ENCODE results near the gene GUCY1B1. TPM values are rescaled to one million over a fixed set of nuclear protein-coding genes. Genes with fewer than 3 reads are reported as not detected.

GUCY1B1 gene
- total RNA-seq, 1 donor from 2014 or later, result 18.1 TPM

DNA sequence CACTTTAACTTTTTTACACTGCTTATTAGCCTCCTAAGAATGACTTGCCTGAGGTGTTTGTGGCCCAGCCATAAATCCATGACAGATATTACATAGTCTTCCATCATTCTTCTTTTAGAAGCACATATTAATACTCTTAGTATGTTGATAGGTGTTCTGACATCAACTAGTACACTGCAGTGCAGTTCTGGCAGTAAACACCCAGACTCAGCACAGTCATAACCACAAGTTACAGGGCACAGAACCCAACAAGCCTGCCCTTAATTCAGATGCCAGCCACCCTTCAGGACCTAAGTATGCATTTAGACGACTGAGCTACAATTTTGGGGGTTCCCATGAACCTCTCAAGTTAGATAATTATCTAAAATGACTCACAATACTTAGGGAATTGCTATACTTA, 36.5 kb upstream of the GUCY1B1 start:
- DNase-seq, result no peak
- Histone ChIP-seq H3K36me3 (peaks cover 15% of the 10 kb centered on the region), H3K4me3 (no peak overlapping the region), H3K9me3 (no peaks in the 10 kb centered on the region), H3K27ac (no peak overlapping the region), H3K27me3 (ENCODE audit: low read depth) (no peaks in the 10 kb centered on the region), H3K4me1 (no peaks in the 10 kb centered on the region)
- no peak for ATAC-seq
- TF ChIP-seq, protein P1, sequence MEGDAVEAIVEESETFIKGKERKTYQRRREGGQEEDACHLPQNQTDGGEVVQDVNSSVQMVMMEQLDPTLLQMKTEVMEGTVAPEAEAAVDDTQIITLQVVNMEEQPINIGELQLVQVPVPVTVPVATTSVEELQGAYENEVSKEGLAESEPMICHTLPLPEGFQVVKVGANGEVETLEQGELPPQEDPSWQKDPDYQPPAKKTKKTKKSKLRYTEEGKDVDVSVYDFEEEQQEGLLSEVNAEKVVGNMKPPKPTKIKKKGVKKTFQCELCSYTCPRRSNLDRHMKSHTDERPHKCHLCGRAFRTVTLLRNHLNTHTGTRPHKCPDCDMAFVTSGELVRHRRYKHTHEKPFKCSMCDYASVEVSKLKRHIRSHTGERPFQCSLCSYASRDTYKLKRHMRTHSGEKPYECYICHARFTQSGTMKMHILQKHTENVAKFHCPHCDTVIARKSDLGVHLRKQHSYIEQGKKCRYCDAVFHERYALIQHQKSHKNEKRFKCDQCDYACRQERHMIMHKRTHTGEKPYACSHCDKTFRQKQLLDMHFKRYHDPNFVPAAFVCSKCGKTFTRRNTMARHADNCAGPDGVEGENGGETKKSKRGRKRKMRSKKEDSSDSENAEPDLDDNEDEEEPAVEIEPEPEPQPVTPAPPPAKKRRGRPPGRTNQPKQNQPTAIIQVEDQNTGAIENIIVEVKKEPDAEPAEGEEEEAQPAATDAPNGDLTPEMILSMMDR (IDR thresholded peaks at IDR 0.05), result no peak
- intact Hi-C loops (cut with DNase I), result no loop called here

DNA sequence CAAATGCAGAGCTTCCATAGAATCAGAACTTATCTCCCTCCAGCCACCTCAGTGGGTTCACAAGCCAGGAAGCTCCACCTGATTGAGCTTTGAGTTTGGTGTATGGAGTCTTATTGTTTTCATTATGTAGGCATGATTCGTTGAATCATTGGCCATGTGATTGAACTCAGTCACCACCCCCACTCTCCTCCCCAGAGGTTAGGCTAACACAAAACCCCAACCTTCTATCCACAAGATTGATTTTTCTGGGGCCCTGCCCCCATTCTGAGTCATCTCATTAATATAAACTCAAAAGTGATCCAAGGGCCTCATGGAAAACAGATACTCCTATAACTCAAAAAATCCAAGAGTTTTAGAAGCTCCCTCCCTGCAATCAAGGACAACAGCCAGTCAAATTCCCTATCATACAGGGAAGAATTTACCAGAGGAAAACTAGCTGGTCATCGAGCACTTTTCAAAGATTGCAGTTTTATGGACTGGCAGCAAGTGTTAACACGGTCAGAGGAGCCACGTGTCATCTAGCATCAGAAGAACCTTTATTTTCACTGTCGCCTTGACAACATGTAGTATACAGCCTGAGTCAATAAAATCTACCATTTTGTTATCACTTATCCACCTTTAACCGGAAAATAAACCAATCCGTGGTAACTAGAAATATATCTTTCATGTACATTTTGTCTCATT, 35.9 kb upstream of the GUCY1B1 start:
- DNase-seq (no peak), ATAC-seq (no peak)
- Histone ChIP-seq H3K36me3 (peaks cover 15% of the 10 kb centered on the region), H3K4me3 (no peak overlapping the region), H3K27me3 (ENCODE audit: low read depth) (no peaks in the 10 kb centered on the region), H3K9me3 (no peaks in the 10 kb centered on the region), H3K27ac (no peak overlapping the region), H3K4me1 (no peaks in the 10 kb centered on the region)
- TF ChIP-seq, protein P1 (IDR thresholded peaks at IDR 0.05), result no peak
- intact Hi-C loops (cut with DNase I), result no loop called here

GRCh38 chr4:155724731-155725130, 34.1 kb upstream of the GUCY1B1 start:
- ATAC-seq, result no peak
- no peaks in the 10 kb centered on the region for H3K27me3 ChIP-seq (ENCODE audit: low read depth)
- DNase-seq, result no peak
- H3K4me1 ChIP-seq, result no peaks in the 10 kb centered on the region
- TF ChIP-seq, protein P1 (IDR thresholded peaks at IDR 0.05), result no peak
- no peaks in the 10 kb centered on the region for H3K9me3 ChIP-seq
- no peak overlapping the region for H3K27ac ChIP-seq
- H3K4me3 ChIP-seq, result no peak overlapping the region
- H3K36me3 ChIP-seq, result peaks cover 15% of the 10 kb centered on the region
- intact Hi-C loops (cut with DNase I), result no loop called here

DNA sequence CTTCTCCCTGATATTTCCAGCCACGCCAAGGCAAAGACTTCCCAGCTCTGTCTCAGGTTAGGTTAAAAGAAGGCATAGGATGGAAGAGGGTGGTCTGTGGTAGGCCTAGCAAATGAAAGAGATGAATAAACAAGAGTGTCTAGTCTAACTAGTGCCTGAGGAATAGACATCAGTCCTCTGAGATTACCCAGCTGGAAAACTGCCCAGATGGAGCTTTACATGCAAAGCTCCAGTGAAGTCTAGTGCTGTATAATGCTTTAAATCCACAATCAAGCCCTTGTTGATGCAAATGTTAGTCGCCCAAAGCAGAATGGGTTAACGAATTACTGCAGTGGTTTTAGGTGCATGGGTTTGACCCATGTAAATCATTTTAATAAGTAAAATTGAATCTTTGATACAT, 24.8 kb upstream of the GUCY1B1 start:
- H3K9me3 ChIP-seq, result no peaks in the 10 kb centered on the region
- H3K27me3 ChIP-seq (ENCODE audit: low read depth), result no peaks in the 10 kb centered on the region
- no peaks in the 10 kb centered on the region for H3K4me1 ChIP-seq
- intact Hi-C loops (cut with DNase I), result no loop called here
- TF ChIP-seq, protein P1 (IDR thresholded peaks at IDR 0.05), result no peak
- DNase-seq (no peak), ATAC-seq (no peak)
- H3K4me3 ChIP-seq, result no peak overlapping the region
- peaks cover 8% of the 10 kb centered on the region for H3K36me3 ChIP-seq
- no peak overlapping the region for H3K27ac ChIP-seq

GRCh38 chr4:155734951-155735350, 23.9 kb upstream of the GUCY1B1 start:
- ATAC-seq (no peak), DNase-seq (no peak)
- Histone ChIP-seq H3K27ac (no peak overlapping the region), H3K4me1 (no peaks in the 10 kb centered on the region), H3K36me3 (peaks cover 6% of the 10 kb centered on the region), H3K4me3 (no peak overlapping the region), H3K9me3 (no peaks in the 10 kb centered on the region), H3K27me3 (ENCODE audit: low read depth) (no peaks in the 10 kb centered on the region)
- TF ChIP-seq, protein P1 (IDR thresholded peaks at IDR 0.05), result no peak
- intact Hi-C loops (cut with DNase I), result no loop called here
